HG03439 (cell line): ENCODE data around the gene NEGR1.

ENCODE experiments used
- ATAC-seq: cut with Tn5 transposase; IDR thresholded peaks from one replicate; pipeline ENCODE4 v1.9.1; 2021; ENCODE audit warnings: mild to moderate bottlenecking, moderate library complexity; ENCODE audit not compliant: unreplicated experiment

NEGR1 gene

GRCh38 chr1:72282271-72283021 is at the start of gene NEGR1:
NEGR1 (minus strand) TSS chr1:72282539.
- ATAC-seq, result peak; percentile 87

- ATAC-seq, result no peak
Measured at GRCh38 chr1:72326494-72326893, 44.2 kb upstream of the NEGR1 start.

GRCh38 chr1:72324451-72324850 is 42.1 kb upstream of the NEGR1 start:
- no peak for ATAC-seq

- no peak for ATAC-seq
Measured at GRCh38 chr1:72322910-72323309, 40.6 kb upstream of the NEGR1 start.

- ATAC-seq, result no peak
Measured at GRCh38 chr1:72296501-72296900, 14.2 kb upstream of the NEGR1 start.

GRCh38 chr1:72288886-72289285 is 6.5 kb upstream of the NEGR1 start:
- no peak for ATAC-seq

GRCh38 chr1:72286401-72286800 is 4.1 kb upstream of the NEGR1 start:
- ATAC-seq, result no peak

- ATAC-seq, result no peak
Measured at GRCh38 chr1:72285074-72285425, 2.7 kb upstream of the NEGR1 start.

- ATAC-seq, result peak; percentile 60
Measured at GRCh38 chr1:72284348-72285073, 2.2 kb upstream of the NEGR1 start.

GRCh38 chr1:72284084-72284347 is 1.7 kb upstream of the NEGR1 start:
- no peak for ATAC-seq

- no peak for ATAC-seq
Measured at GRCh38 chr1:72283307-72284083, 1.2 kb upstream of the NEGR1 start.

- ATAC-seq, result peak; percentile 29
Measured at GRCh38 chr1:72283022-72283306, 625 bp upstream of the NEGR1 start.

GRCh38 chr1:72281637-72282270 is 585 bp downstream of the NEGR1 start:
- no peak for ATAC-seq

- ATAC-seq, result no peak
Measured at GRCh38 chr1:72281144-72281543, 1.2 kb downstream of the NEGR1 start.

GRCh38 chr1:72280711-72281110 is 1.6 kb downstream of the NEGR1 start:
- ATAC-seq, result no peak

GRCh38 chr1:72280131-72280530 is 2.2 kb downstream of the NEGR1 start:
- no peak for ATAC-seq

GRCh38 chr1:72278461-72278860 is 3.9 kb downstream of the NEGR1 start:
- no peak for ATAC-seq

GRCh38 chr1:72271555-72272085 is 10.7 kb downstream of the NEGR1 start:
- ATAC-seq, result no peak

- ATAC-seq, result no peak
Measured at GRCh38 chr1:72262735-72263134, 19.6 kb downstream of the NEGR1 start.

GRCh38 chr1:72253132-72253531 is 29.2 kb downstream of the NEGR1 start:
- ATAC-seq, result no peak

GRCh38 chr1:72241397-72241796 is 40.9 kb downstream of the NEGR1 start:
- no peak for ATAC-seq
